GM19023 (cell line): ENCODE results near the gene SPEF1.
"Not testable (repeated sequence)": the region's sequence is repeated elsewhere in the genome, so short reads cannot be mapped to it uniquely, and the experiment has no call there.

ENCODE experiments used
- ATAC-seq: cut with Tn5 transposase; IDR thresholded peaks from one replicate; pipeline ENCODE4 v1.9.1; 2021; ENCODE audit warnings: mild to moderate bottlenecking, moderate library complexity; ENCODE audit not compliant: unreplicated experiment

The SPEF1 gene

DNA sequence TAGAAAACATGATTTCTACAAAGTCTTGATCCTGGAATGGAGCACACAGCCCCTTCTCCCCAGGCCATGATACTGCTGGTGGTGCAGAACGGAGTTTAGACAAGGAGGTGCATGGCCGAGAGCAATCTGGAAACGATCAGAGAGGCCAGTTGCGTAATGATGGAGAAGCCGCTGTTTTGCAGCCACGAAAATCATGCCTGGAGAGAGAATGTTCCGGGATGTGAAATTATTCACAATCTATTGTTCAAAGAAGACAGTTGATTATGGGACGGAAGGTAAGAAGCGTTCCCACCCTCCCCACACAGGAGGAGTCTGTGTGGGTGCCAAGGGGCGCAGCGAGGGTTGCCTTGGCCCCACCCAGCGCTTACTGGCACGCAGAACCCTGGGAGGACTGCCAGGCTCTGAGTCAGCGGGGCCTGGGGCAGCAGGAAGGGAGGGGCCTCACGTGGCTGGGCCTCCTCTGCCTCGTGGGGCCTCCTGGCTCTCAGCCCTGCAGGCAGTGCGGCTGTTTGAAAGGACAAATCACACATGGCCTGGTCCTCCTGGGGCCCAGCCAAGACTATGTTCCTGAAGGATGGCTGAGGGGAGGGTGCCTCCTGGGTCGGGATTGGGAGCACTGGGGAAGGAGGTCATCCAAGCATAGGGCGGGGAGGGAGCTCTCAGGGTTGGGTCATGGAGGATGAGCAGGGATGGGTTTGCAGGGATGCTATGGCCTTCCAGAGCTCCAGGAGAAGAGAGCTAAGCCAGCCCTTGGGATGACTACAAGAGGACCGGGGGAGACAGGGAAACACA lies 30.4 kb upstream of the SPEF1 start:
- no peak for ATAC-seq

DNA sequence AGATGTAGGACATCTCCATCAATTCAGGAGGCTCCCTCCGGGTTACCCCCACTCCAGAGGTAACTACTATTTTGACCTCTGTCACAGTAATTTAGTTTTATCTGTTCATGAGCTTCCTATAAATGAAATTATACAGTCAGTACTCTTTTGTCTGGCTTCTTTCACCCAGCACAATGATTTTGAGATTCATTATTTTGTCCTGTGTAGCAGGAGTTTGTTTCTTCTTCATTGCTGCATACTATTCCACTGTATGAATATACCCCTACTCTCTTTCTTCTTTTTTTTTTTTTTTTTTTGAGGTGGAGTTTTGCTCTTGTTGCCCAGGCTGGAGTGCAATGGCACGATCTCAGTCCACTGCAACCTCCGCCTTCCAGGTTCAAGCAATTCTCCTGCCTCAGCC lies 27.3 kb upstream of the SPEF1 start:
- ATAC-seq = no peak

DNA sequence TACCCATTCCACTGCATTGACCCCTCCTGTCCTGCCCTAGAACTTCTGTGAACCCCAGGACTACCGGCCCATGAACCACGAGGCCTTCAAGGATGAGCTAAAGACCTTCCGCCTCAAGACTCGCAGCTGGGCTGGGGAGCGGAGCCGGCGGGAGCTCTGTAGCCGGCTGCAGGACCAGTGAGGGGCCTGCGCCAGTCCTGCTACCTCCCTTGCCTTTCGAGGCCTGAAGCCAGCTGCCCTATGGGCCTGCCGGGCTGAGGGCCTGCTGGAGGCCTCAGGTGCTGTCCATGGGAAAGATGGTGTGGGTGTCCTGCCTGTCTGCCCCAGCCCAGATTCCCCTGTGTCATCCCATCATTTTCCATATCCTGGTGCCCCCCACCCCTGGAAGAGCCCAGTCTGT lies 23.5 kb upstream of the SPEF1 start:
- no peak for ATAC-seq

DNA sequence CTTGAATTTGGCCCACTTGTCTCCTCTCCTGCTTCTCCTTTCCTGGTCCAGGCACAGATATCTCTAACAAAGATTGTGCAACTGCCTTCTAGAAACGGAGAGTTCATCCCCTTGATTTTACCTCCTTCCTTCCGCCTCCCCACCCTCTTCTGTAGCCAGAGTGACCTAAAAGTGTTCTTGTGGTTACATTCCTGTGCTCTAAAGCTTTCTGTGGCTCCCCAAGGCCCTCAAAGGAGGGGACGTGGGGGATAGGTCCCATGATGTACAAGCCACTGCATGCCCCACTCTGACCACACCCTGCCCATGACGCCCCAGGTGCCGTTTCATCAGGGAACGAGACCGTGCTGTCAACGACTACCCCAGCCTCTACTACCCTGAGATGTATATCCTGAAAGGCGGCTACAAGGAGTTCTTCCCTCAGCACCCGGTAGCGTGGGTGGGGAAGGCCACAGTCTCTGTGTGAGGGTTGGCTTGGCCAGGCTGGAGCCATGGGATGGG lies 23.1 kb upstream of the SPEF1 start:
- no peak for ATAC-seq

DNA sequence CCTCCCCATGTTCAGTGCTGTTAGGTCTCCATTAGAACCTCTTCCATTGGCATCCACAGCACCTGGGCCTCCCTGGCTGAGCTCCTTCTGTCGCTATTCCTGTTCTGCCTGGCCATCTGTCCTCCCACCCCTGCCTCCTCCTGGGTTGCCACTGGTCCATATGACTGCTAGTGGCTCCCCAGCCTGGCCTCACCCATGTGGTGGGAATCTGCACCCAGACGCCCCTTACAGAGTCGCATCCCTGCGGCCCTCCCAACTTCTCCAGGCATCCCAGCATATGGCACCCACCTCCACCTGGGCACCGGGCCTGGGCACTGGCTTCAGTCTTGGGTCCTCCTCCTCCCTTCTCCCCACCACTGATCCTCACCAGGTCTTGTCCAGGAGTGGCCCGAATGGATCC lies 22.6 kb upstream of the SPEF1 start:
- ATAC-seq = no peak

DNA sequence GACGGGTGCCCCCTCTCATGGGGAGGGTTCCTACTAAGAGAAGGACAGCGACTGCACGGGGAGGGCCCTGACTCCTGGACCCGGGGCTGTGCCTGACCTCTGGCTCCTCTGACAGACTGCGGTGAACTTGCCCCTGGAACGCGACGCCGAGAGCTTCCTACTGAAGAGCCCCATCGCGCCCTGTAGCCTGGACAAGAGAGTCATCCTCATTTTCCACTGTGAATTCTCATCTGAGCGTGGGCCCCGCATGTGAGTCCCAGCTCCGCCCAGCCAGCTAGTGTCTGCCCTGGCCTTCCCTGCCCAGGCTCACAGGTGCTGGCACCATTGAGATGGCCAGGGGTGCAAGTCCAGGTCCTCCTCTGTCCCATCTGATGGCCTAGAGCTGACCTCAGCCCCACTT lies 22.0 kb upstream of the SPEF1 start:
- ATAC-seq = no peak

DNA sequence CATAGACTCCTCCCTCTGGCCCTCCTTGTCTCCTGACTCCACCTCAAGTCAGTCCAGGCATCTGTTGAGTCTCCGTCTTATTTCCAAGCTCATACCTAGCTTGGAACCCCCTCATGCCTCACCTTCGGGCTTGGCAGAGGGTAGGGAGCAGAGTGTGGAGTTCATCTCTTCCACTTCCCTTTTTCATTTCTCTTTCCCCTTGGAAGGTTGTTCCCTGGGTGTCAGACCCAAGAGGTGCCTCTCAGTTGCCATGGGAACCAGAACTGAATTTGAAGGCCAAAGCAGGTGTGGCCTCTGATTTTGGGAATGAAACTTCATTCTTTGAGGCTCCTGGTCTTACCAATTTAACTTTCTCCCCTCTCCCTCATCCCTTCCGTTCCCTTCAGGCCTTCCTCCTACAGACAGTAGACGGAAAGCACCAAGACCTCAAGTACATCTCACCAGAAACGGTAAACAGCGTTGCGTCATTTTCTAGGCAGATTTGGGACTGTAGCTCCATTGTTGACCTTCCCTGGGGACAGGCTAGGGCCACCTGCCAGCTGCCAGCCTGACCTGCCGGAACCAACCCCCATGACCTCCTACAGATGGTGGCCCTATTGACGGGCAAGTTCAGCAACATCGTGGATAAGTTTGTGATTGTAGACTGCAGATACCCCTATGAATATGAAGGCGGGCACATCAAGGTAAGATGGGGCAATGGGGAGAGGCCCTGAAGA lies 21.4 kb upstream of the SPEF1 start:
- ATAC-seq = no peak

DNA sequence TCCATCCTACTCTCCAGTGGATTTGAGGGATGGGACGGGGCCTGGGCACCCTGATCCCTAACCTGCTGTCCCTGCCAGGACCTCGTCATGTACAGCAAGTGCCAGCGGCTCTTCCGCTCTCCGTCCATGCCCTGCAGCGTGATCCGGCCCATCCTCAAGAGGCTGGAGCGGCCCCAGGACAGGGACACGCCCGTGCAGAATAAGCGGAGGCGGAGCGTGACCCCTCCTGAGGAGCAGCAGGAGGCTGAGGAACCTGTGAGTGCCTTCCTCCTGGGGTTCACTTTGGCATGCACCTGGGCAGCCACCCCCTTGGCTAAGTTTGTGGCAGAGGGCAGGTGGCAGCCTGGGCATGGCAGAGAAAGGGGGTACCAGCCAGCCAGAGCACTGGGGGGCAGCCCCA lies 20.6 kb upstream of the SPEF1 start:
- no peak for ATAC-seq

DNA sequence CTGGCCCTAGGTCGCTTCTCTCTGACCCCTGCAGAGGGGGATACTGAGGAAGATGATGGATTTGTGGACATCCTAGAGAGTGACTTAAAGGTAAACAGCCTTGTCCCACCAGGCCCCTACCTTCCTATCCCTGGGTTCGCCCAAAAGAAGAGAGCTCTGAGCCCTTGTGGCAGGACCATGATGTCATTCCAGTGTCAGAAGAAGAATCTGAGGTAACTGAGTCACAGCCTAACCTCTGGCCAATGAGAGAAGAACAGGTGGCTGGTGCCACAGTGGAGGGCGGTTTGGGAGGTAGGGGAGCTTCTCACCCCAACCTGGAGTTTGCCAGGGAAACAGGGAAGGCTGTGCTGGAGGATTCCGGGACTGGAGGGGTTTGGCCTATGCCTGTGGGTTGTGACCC lies 20.1 kb upstream of the SPEF1 start:
- no peak for ATAC-seq

DNA sequence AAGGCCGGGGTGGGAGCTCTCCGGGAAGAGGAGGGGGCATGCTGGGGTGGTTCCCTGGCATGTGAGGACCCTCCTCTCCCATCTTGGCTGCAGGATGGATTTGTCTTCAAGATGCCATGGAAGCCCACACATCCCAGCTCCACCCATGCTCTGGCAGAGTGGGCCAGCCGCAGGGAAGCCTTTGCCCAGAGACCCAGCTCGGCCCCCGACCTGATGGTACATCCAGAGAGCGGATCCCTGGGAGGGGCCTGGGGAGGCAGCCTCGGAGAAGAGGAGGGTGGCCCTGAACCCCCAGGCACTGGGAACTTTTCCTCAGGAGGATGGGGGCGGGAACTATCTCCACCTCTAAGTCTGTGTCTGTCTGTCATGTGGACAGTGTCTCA lies 19.6 kb upstream of the SPEF1 start:
- ATAC-seq = no peak

DNA sequence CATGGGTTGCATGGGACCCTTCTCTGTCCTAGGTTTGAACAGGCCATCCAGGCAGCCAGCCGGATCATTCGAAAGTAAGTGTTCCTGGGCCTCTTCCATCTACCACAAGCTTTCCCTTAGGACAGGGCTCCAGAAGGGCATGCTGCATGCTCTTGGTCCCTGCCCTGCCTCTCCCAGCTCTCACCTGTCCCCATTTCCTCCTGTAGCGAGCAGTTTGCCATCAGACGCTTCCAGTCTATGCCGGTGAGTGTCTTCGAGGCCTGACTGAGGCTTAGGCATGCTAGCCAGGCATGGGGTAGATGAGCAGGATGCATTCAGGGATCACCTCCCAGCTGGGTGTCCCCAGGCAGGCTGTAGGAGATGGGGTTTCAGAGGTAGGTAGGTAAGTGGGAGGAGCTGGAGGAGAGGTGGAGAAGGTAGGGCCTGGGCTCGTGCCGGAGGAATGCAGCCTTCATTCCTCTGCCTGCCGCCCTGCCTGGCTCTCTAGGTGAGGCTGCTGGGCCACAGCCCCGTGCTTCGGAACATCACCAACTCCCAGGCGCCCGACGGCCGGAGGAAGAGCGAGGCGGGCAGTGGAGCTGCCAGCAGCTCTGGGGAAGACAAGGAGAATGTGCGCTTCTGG lies 19.1 kb upstream of the SPEF1 start:
- no peak for ATAC-seq

DNA sequence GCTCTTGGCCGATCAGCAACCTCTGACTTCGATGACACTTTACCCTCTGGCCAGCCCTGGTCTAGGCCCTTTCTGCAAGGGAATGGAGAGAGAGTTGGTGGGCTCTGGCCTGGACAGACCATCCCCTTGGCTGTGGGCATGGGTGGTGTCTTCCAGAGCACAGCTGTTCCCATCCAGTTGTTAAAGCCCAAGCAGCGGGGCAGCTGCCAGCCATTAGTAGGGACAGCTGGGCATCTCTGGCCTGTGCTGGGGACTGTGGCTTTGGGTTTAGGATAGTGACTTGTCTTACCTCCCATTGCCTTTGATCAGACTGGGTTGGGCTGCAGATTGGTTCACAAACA lies 17.6 kb upstream of the SPEF1 start:
- no peak for ATAC-seq

DNA sequence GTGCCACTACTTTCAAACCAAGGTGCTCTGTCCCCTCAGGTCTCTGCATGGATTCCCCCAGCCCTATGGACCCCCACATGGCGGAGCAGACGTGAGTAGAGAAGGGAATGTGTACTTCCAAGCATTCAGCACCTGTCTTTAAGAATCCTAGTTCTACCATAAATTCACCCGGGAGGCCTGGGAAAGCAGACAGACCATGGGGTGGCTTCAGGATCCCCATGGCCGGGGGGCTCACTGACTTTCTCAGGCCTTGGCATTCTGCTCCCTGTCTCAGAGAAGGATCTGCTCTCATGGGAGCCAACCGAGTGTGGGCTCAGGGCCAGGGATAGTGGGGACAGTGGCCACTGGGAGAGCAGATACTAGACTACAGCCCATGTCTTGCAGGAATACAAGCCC lies 17.1 kb upstream of the SPEF1 start:
- ATAC-seq = no peak

DNA sequence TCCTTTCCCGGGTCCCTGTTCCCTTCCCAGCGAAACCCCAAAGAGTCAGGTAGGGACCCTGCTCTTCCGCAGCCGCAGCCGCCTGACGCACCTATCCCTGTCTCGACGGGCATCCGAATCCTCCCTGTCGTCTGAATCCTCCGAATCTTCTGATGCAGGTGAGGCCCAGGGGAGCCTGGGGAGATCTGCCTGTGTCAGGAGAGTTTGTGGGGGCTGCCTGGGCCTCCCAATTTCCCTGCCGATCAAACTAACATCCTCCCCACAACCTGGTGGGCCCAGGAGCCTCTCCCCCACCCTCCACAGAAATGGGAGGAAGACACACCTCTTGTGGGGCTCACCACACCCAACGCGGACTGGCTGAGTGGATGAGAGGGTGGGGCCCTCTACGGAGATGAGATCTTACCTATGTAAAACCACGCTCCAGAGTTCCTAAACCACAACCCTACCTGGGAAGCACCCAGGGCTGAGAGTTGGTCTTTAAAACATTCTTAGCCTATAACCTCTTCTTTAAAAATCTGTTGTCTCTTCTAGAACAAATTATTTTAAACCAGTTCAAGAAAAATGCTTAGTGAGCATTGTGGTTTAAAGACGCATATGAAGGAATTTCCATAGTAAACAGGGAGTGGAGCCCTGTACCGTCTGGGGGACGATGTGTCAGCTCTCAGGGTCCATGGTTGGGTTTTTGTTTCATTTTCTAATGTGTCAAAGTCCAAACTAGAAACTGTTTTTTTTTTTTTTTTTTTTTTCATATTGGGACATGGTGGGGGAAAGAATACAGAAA lies 16.5 kb upstream of the SPEF1 start:
- no peak for ATAC-seq

DNA sequence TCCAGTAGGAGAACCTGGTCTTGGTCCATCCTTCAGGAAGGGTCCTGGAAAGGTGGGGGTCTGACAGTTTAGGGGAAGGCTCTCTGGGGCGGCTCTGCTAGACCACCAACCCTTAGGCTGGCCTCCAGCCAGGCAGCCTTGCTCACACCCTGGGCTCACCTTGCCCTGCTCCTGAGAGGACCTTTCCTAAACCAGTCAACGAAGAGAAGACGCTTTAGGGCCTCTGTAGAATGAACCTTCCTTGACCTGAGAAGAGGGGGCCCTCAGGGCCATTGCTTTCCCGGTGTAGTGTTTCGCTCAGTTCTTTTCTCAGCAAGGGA lies 15.9 kb upstream of the SPEF1 start:
- ATAC-seq = no peak

DNA sequence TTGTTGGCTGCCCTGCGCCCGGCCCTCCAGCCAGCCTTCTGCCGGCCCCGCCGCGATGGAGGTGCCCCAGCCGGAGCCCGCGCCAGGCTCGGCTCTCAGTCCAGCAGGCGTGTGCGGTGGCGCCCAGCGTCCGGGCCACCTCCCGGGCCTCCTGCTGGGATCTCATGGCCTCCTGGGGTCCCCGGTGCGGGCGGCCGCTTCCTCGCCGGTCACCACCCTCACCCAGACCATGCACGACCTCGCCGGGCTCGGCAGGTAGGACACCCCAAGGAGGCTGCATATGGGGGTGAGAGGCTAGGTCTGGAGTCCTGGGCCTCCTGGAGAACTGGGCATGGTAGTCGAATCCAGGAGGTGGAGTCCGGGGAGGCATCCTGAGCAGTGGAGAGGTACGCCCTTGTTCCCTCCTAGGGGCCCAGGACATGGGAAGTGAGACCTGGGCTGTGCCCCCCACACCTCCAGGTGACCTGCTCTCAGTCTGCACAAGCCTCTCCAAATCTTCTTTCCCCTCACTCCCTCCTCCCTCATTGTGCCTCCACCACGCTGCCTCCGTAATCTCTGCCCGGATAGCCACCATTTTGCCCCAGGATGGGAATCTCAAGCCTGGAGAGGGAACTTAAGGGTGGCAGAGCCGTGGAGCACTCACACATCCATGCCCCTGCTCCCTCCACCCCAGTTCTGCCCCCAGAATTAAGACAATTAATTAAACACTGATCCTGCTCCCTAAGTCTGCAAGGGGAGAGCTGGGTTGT lies 15.4 kb upstream of the SPEF1 start:
- ATAC-seq = peak; percentile 4

DNA sequence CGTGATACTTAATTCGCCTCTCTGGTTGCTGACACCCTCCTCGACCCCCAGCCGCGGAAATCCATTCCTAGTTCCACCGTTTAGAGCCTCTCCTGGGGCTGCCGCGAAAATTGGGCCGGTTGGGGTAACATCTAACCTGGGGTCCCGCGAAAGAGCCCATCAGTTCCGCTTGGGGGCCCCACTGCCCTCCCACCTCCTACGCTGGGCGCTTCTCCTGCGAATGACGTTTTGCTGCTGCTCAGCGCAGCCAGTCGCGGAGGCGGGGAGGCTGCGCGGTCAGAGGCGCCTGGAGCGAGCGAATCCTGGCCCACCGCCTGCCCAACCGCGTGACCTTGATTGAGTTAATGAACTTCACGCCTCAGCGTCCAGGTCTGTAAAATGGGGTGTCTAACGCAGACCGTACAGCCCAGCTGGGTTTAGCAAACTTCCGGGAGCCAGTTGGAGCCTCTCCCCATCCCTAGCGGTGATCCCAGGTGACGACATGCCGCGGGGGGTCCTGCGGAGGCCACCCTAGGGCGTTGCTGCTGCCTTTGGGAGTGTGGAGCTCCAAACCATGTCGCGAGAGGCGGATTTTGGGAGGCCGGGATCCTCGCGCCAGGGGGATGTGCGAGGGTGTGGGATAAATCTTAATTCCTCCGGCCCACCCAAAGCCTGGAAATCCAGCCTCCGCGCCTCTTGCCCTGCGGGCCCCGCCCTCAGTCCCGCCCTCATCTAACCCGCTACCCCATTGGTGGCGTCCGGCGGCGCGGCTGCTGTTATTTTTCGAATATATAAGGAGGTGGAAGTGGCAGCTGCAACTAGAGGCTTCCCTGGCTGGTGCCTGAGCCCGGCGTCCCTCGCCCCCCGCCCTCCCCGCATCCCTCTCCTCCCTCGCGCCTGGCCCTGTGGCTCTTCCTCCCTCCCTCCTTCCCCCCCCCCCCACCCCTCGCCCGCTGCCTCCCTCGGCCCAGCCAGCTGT lies 14.5 kb upstream of the SPEF1 start, which contains the start of gene CDC25B:
TSS of gene CDC25B (plus strand) at position 800 of the 958 bp plus-strand sequence. CDS start 222 bp downstream, outside the sequence.
- peak; percentile 70 for ATAC-seq

DNA sequence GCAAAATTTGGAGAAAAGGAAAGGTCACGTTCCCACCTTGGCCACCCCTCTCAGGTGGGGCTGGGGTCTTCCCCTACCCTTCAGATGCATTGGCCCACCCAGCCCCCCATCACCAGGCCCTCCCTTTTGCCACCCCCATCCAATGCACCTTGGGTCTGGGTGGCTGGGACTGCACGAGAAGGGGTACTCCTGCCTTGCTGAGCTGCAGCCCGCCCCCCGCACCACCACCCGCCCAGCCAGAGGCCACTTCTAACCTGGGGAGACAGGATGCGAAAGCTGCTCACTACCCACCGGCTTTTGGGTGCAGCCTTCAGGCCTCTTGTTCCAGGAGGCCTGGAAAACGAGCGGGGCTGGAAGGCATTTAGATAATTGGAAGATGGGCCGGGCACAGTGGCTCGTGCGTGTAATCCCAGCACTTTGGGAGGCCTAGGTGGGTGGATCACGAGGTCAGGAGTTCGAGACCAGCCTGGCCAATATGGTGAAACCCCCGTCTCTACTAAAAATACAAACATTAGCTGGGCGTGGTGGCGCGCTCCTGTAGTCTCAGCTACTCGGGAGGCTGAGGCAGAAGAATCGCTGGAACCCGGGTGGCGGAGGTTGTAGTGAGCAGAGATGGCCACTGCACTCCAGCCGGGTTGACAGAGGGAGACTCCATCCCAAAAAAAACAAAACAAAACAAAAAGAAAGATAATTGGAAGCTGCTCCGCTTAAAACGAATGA lies 13.6 kb upstream of the SPEF1 start:
- no peak for ATAC-seq

DNA sequence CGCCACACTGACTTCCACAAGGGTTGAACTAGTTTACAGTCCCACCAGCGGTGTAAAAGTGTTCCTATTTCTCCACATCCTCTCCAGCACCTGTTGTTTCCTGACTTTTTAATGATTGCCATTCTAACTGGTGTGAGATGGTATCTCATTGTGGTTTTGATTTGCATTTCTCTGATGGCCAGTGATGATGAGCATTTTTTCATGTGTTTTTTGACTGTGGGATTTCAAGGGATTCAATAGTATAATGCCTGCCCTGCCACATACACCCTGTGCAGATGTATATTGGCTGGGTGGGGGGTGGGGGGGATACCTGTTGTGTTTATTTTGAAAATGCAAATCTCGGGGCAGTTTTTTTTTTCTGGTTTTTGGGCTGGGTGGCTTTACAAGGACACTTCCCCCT lies 12.9 kb upstream of the SPEF1 start:
- ATAC-seq = not testable (repeated sequence)
